OCI-LY3 (cell line): Measurements from ENCODE around the gene CD320.

Source experiments
- H2AFZ ChIP-seq: fragments of 200-600, 300-600 bp; shearing (Covaris generic); 2 replicates; pipeline ENCODE4 v1.6.0; 2014; ENCODE audit warnings: antibody characterized with exemption, low read depth, low read length
- H3K27ac ChIP-seq: fragments of 200-600, 300-600 bp; sonication (generic); 2 replicates; pipeline ENCODE4 v1.5.1; 2014; ENCODE audit warnings: mild to moderate bottlenecking, low read length, moderate library complexity, mixed read lengths
- H3K27me3 ChIP-seq: fragments of 200-600, 300-600 bp; sonication (generic); 2 replicates; pipeline ENCODE4 v1.6.1; 2014; ENCODE audit warnings: low read depth, low read length, mixed read lengths
- H3K36me3 ChIP-seq: fragments of 200-600, 300-600 bp; sonication (generic); replicated peaks from 2 replicates; pipeline ENCODE3; 2014; ENCODE audit warnings: low read depth, low read length, mixed read lengths
- H3K4me1 ChIP-seq: fragments of 300-600, 200-600 bp; sonication (generic); 2 replicates; pipeline ENCODE4 v1.6.1; 2014; ENCODE audit warnings: low read length, mixed read lengths
- H3K4me2 ChIP-seq: fragments of 200-600, 300-600 bp; sonication (generic); 2 replicates; pipeline ENCODE4 v1.6.1; 2014; ENCODE audit warnings: low read length, mixed read lengths
- H3K4me3 ChIP-seq: fragments of 300-600, 200-600 bp; sonication (generic); 2 replicates; pipeline ENCODE4 v1.5.1; 2014; ENCODE audit warnings: antibody characterized with exemption, mild to moderate bottlenecking, low read length, moderate library complexity
- H3K79me2 ChIP-seq: fragments of 300-600, 200-600 bp; shearing (Covaris generic); 2 replicates; pipeline ENCODE4 v1.6.1; 2014; ENCODE audit warnings: mild to moderate bottlenecking, low read length, mixed read lengths
- H3K9ac ChIP-seq: fragments of 300-600, 200-600 bp; shearing (Covaris generic); 2 replicates; pipeline ENCODE4 v1.6.0; 2014; ENCODE audit warnings: mild to moderate bottlenecking, low read length, moderate library complexity
- H3K9me3 ChIP-seq: fragments of 200-600, 300-600 bp; shearing (Covaris generic); 2 replicates; pipeline ENCODE4 v1.6.1; 2014; ENCODE audit warnings: low read length, mixed read lengths; ENCODE audit not compliant: insufficient read depth
- H4K20me1 ChIP-seq: fragments of 200-600, 300-600 bp; sonication (generic); 2 replicates; pipeline ENCODE4 v1.6.1; 2016; ENCODE audit warnings: low read length, mixed read lengths; ENCODE audit not compliant: insufficient read depth
- CTCF ChIP-seq: fragments of 200-600, 300-600 bp; sonication (generic); IDR thresholded peaks from 2 replicates; pipeline ENCODE4 v1.5.1; 2014; ENCODE audit warnings: antibody characterized with exemption, low read length, low read depth
- EZH2phosphoT487 ChIP-seq: fragments of 200-600 bp; shearing (Covaris generic); IDR thresholded peaks from 2 replicates; pipeline ENCODE4 v1.6.1; 2018; ENCODE audit warnings: antibody characterized with exemption, mixed run types, low read depth

CD320 gene

GRCh38 chr19:8252922-8253589 is 55.1 kb downstream of the CD320 start:
- peak; percentile 98 for TF ChIP-seq CTCF
- TF ChIP-seq EZH2phosphoT487 = no peak
- no peak overlapping the region for H3K9ac ChIP-seq
- H3K27ac ChIP-seq = no peak overlapping the region
- H3K4me1 ChIP-seq = no peaks in the 10 kb centered on the region
- no peak overlapping the region for H3K4me2 ChIP-seq
- no peaks in the 10 kb centered on the region for H3K36me3 ChIP-seq
- no peaks in the 10 kb centered on the region for H3K9me3 ChIP-seq
- H4K20me1 ChIP-seq = peaks cover 4% of the 10 kb centered on the region; the same call in 1 of the 2 replicates
- no peaks in the 10 kb centered on the region for H3K27me3 ChIP-seq
- H3K79me2 ChIP-seq = no peaks in the 10 kb centered on the region
- no peak overlapping the region for H3K4me3 ChIP-seq
- no peak overlapping the region for H2AFZ ChIP-seq
